K562 (cell line): ENCODE results near the gene XKR3. TPM values are rescaled to one million over a fixed set of nuclear protein-coding genes. Genes with fewer than 3 reads are reported as not detected.

Source experiments
- AFF4 ChIP-seq: sonication (generic); formaldehyde crosslinking; IDR thresholded peaks from 2 replicates; pipeline ENCODE4 v1.8.0; 2023; ENCODE audit warnings: mild to moderate bottlenecking, missing genetic modification reagents
- CHCHD3 ChIP-seq: fragments of 250-450 bp; sonication (Bioruptor Pico); IDR thresholded peaks from 2 replicates; pipeline ENCODE4 v2.1.2; 2022; ENCODE audit warnings: mild to moderate bottlenecking
- ELF2 ChIP-seq: fragments of 250-450 bp; sonication (Bioruptor Pico); IDR thresholded peaks from 2 replicates; pipeline ENCODE4 v1.5.0; 2021; ENCODE audit warnings: mild to moderate bottlenecking
- EP400 ChIP-seq: fragments of 450-650 bp; IDR thresholded peaks from 2 replicates; pipeline ENCODE4 v1.6.1; 2017; ENCODE audit warnings: antibody characterized with exemption, mild to moderate bottlenecking, moderate library complexity
- HDAC1 ChIP-seq, 2 experiments: fragments of 450-650 bp; IDR thresholded peaks; 2 replicates each; pipeline ENCODE4 v1.6.1; 2016 to 2017; ENCODE audit warnings: inconsistent platforms in 1 of 2, mild to moderate bottlenecking in 1 of 2, moderate library complexity in 1 of 2
- JUN ChIP-seq, 2 experiments: sonication (generic) in 1 of 2; formaldehyde crosslinking in 1 of 2; IDR thresholded peaks; 2 replicates each; pipeline versions ENCODE4 v1.6.1 to v1.8.0; 2012 to 2022; ENCODE audit warnings: borderline replicate concordance in 2 of 2, mild to moderate bottlenecking in 2 of 2, improper control_type of control experiment in 1 of 2, low read depth in 1 of 2, low read length in 1 of 2, missing genetic modification reagents in 1 of 2
- NR3C1 ChIP-seq: sonication (generic); formaldehyde crosslinking; IDR thresholded peaks from 2 replicates; pipeline ENCODE4 v1.8.1; 2022; ENCODE audit warnings: missing genetic modification reagents
- NR4A1 ChIP-seq, 2 experiments: fragments of 250-450 bp in 1 of 2; fragments of 450-650 bp in 1 of 2; sonication (Bioruptor Pico) in 1 of 2; IDR thresholded peaks; 2 replicates each; pipeline versions ENCODE4 v1.4.0 to v1.6.1; 2016 to 2020; ENCODE audit warnings: mild to moderate bottlenecking in 2 of 2, missing compliant biosample characterization in 1 of 2, missing genetic modification characterization in 1 of 2, moderate library complexity in 1 of 2
- PRPF4 ChIP-seq: fragments of 200-400 bp; formaldehyde crosslinking; IDR thresholded peaks from one replicate; pipeline ENCODE4 v1.6.1; 2017; ENCODE audit warnings: low read length, low read depth, mild to moderate bottlenecking; ENCODE audit not compliant: insufficient read depth, poor library complexity, severe bottlenecking
- RBBP5 ChIP-seq: fragments of 200-600 bp; sonication (generic); IDR thresholded peaks from 2 replicates; pipeline ENCODE4 v1.6.1; 2012; ENCODE audit warnings: borderline replicate concordance, mild to moderate bottlenecking, low read length, control low read depth, inconsistent platforms; ENCODE audit not compliant: insufficient read depth, poor library complexity, severe bottlenecking
- RFX5 ChIP-seq: IDR thresholded peaks from 2 replicates; pipeline ENCODE4 v1.6.1; 2011; ENCODE audit warnings: low read depth, mild to moderate bottlenecking, improper control_type of control experiment, low read length
- RREB1 ChIP-seq: fragments of 250-450 bp; sonication (Bioruptor Pico); IDR thresholded peaks from 2 replicates; pipeline ENCODE4 v1.4.0; 2020
- TAF1 ChIP-seq: IDR thresholded peaks from 2 replicates; pipeline ENCODE4 v1.6.1; 2011; ENCODE audit warnings: mild to moderate bottlenecking, low read length, moderate library complexity; ENCODE audit not compliant: insufficient read depth, control insufficient read depth, severe bottlenecking; ENCODE audit errors: extremely low read depth
- TCF3 ChIP-seq: sonication (generic); formaldehyde crosslinking; IDR thresholded peaks from 2 replicates; pipeline ENCODE4 v1.4.0; 2020; ENCODE audit warnings: mild to moderate bottlenecking, missing genetic modification reagents
- TOE1 ChIP-seq, 2 experiments: fragments of 450-650 bp in 1 of 2; sonication (generic) in 1 of 2; formaldehyde crosslinking in 1 of 2; IDR thresholded peaks; 2 replicates each; pipeline versions ENCODE4 v1.7.1 to v1.8.0; 2016 to 2022; ENCODE audit warnings: borderline replicate concordance in 2 of 2, mild to moderate bottlenecking in 2 of 2, antibody characterized with exemption in 1 of 2, inconsistent platforms in 1 of 2, low read depth in 1 of 2, missing genetic modification reagents in 1 of 2, moderate library complexity in 1 of 2
- ZC3H8 ChIP-seq: fragments of 450-650 bp; IDR thresholded peaks from 2 replicates; pipeline ENCODE4 v1.6.1; 2017
- ZNF507 ChIP-seq: conservative IDR thresholded peaks from 2 replicates; pipeline ENCODE4 v1.6.1; 2017; ENCODE audit warnings: missing genetic modification characterization, missing compliant biosample characterization
- ZNF695 ChIP-seq: fragments of 450-650 bp; formaldehyde crosslinking; IDR thresholded peaks from 2 replicates; pipeline ENCODE4 v1.4.0; 2020; ENCODE audit warnings: mild to moderate bottlenecking, moderate library complexity
- ZNF77 ChIP-seq: fragments of 250-450 bp; sonication (Bioruptor Pico); IDR thresholded peaks from 2 replicates; pipeline ENCODE4 v1.5.0; 2020
- polyA plus RNA-seq, 8 experiments: library from polyadenylated mRNA; depleted of rRNA in 4 of 8; stranded (reverse) in 5 of 8; unstranded in 3 of 8; fragments of >200 nt; fragmentation: Nextera tagmentation in 2 of 8; fragmentation: Illumina TruSeq in 1 of 8; extraction: Ambion mirVana in 2 of 8; extraction: Trizol in 1 of 8; gene quantifications; 2 replicates each; pipeline versions ENCODE4 v1.2.1 to v1.2.3, GENCODE V29; 2011 to 2014; ENCODE audit warnings: inconsistent platforms in 1 of 8, missing spikeins in 1 of 8
- total RNA-seq, 7 experiments: library from RNA; depleted of rRNA in 6 of 7; stranded (reverse); fragments of >200 nt in 6 of 7; fragmentation: Illumina TruSeq in 2 of 7; extraction: Trizol in 2 of 7; gene quantifications; 2 replicates each; pipeline versions ENCODE4 v1.2.1 to v1.2.3, GENCODE V29; 2011 to 2021; ENCODE audit warnings: low replicate concordance in 1 of 7

The XKR3 gene
- total and polyA plus RNA-seq, 9 of the 15 experiments (the other 6 are each of a cell fraction or from before 2014, with no cell fraction given): 3.5 to 11.5 (median 7.1) TPM

- TF ChIP-seq RFX5: peak; percentile 61; the same call in 1 of the 2 replicates
- no peak for TF ChIP-seq NR3C1
- TF ChIP-seq TCF3: no peak
- TF ChIP-seq ZC3H8: no peak
- TF ChIP-seq HDAC1 (IDR thresholded peaks at IDR 0.05): no peak
- peak; percentile 51 for TF ChIP-seq ELF2 (CRISPR knock-in tag)
- no peak for TF ChIP-seq RBBP5
- no peak for TF ChIP-seq TAF1
- TF ChIP-seq ZNF695 (CRISPR knock-in tag): no peak
- TF ChIP-seq EP400: no peak
- TF ChIP-seq NR4A1 (CRISPR knock-in tag; IDR thresholded peaks at IDR 0.05): no peak
- TF ChIP-seq NR4A1 (tag; IDR thresholded peaks at IDR 0.05): no peak
- TF ChIP-seq ZNF507 (tag): no peak
- no peak for TF ChIP-seq AFF4
- no peak for TF ChIP-seq TOE1 (IDR thresholded peaks at IDR 0.05; ENCODE audit: borderline replicate concordance)
- no peak for TF ChIP-seq TOE1 (CRISPR knock-in tag; IDR thresholded peaks at IDR 0.05; ENCODE audit: borderline replicate concordance, low read depth)
- TF ChIP-seq CHCHD3 (CRISPR knock-in tag): no peak
- TF ChIP-seq PRPF4: no peak
- no peak for TF ChIP-seq ZNF77 (CRISPR knock-in tag)
- TF ChIP-seq JUN (IDR thresholded peaks at IDR 0.05; ENCODE audit: borderline replicate concordance, low read depth, low read length): no peak
- TF ChIP-seq JUN (CRISPR knock-in tag; IDR thresholded peaks at IDR 0.05; ENCODE audit: borderline replicate concordance): no peak
- TF ChIP-seq RREB1: no peak
Observed at GRCh38 chr22:16783453-16783852, 41.8 kb downstream of the XKR3 start (continued).
